Activated T-cell treated with anti-CD3 and anti-CD28 coated beads, Interleukin-2, amount 50 U/mL, for 24 hours (primary cell): ENCODE results near the gene ALLC.
"Not testable (repeated sequence)": the region's sequence is repeated elsewhere in the genome, so short reads cannot be mapped to it uniquely, and the experiment has no call there.

Experiments used
- DNase-seq: peaks from one replicate; pipeline ENCODE4 v3.0.0-alpha.2; 2020
- H3K27ac Mint-ChIP-seq: 2 replicates; pipeline ENCODE4 v1.8.0; 2020; ENCODE audit warnings: mild to moderate bottlenecking, mixed read lengths
- H3K27me3 Mint-ChIP-seq: 2 replicates; pipeline ENCODE4 v1.8.0; 2020; ENCODE audit warnings: mixed read lengths
- H3K36me3 Mint-ChIP-seq: 2 replicates; pipeline ENCODE4 v1.8.0; 2020; ENCODE audit warnings: low read depth, mixed read lengths
- H3K4me1 Mint-ChIP-seq: 2 replicates; pipeline ENCODE4 v1.8.0; 2020; ENCODE audit warnings: low read depth, mixed read lengths
- H3K4me3 Mint-ChIP-seq: 2 replicates; pipeline ENCODE4 v1.8.0; 2020; ENCODE audit warnings: mild to moderate bottlenecking, moderate library complexity, mixed read lengths
- H3K9me3 Mint-ChIP-seq: 2 replicates; pipeline ENCODE4 v1.8.0; 2020; ENCODE audit warnings: mixed read lengths

The ALLC gene

DNA sequence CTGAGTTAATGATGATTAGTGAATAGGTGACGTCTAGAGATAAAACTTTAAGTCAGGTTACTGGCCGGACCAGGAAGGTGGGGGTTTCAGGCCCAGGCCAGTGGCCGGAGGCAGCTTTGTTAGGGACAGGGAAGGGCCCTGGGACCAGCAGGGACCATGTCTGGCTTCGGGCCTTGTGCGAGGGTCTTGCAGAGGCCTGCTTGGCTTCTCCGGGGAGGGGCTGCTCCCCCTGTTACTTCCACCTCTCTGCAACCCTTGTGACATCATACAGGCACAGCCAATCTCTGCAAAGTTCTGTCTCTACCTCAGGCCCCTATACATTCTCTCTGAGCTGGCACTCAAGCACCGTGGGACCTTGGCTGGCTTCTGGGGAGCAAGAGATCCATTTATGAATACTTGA is at the start of gene ALLC:
Gene ALLC, plus strand, starts transcription at position 320 of the 400 bp plus-strand sequence. CDS start 12,958 bp downstream, outside the sequence.
- no peak for DNase-seq
- Mint-ChIP-seq H3K36me3 (no peaks in the 10 kb centered on the region), H3K4me1 (peaks cover 13% of the 10 kb centered on the region), H3K27ac (no peak within 1 kb of the TSS), H3K9me3 (no peaks in the 10 kb centered on the region), H3K4me3 (no peak within 1 kb of the TSS), H3K27me3 (no peaks in the 10 kb centered on the region)

DNA sequence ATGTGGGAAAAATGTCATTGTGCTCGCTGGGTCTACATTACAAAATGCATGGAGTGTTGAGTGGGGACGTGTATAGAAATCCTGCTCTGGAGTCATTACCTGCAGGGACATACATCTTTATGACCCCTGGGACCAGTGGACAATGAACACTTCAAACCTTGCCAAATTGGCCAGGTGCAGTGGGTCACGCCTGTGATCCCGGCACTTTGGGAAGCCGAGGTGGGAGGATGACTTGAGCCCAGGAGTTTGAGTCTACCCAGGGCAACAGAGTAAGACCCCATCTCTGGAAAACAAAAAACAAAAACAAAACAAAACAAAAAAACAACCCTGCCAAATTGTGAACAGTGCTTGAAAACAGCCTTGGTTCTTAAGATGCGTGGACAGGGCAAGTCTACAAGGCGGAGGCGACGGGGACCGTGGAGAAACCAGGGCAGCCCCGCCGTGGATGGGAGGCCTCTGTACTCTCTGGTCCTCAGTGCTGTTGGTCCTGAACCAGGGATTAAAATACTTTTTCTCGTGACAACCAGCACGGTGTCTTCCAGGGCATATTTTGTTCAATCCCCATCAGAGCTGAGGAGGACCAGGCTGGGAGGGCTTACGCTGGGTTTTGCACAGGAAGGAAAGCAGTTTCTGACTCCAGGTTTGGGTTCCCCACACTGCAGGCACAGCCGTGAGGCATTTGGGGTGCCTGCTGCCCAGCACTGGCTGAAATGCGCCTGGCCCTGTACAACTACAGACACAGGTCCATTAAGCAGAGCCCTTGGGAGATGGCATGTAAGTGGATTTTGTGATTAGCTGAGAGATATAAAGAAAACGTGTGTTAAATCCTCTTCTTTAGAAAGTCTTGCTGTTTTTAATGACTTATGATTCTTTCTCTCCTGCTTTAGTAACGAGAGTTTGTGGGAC is 49.4 kb upstream of the ALLC start:
- Mint-ChIP-seq H3K4me1 (peaks cover 11% of the 10 kb centered on the region), H3K27me3 (no peaks in the 10 kb centered on the region), H3K27ac (no peak overlapping the region), H3K4me3 (no peak overlapping the region), H3K9me3 (no peaks in the 10 kb centered on the region), H3K36me3 (no peaks in the 10 kb centered on the region)
- no peak for DNase-seq

DNA sequence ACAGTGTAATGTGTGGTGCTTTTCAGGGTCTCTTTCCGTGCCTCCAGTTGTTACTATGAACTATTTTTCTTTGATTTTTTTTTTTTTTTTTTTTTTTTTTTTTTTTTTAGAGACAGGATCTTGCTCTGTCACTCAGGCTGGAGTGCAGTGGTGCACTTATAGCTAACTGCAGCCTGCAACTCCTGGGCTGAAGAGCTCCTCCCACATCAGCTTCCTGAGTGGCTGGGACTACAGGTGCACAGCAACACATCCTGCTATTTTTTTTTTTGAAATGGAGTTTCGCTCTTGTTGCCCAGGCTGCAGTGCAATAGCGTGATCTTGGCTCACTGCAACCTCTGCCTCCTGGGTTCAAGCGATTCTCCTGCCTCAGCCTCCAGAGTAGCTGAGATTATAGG is 48.7 kb upstream of the ALLC start:
- not testable (repeated sequence) for H3K36me3 Mint-ChIP-seq, H3K4me3 Mint-ChIP-seq, H3K27me3 Mint-ChIP-seq, H3K9me3 Mint-ChIP-seq, DNase-seq, H3K27ac Mint-ChIP-seq
- H3K4me1 Mint-ChIP-seq, result peaks cover 11% of the 10 kb centered on the region

GRCh38 chr2:3610415-3610814 is 47.6 kb upstream of the ALLC start:
- no peak overlapping the region for H3K27ac Mint-ChIP-seq

GRCh38 chr2:3610881-3611505 is 47.0 kb upstream of the ALLC start:
- no peak overlapping the region for H3K27ac Mint-ChIP-seq

More at GRCh38 chr2:3610415-3610814, 47.6 kb upstream of the ALLC start:
- H3K27me3 Mint-ChIP-seq, result no peaks in the 10 kb centered on the region
- DNase-seq, result no peak
- no peaks in the 10 kb centered on the region for H3K36me3 Mint-ChIP-seq
- H3K4me1 Mint-ChIP-seq, result peaks cover 8% of the 10 kb centered on the region
- H3K9me3 Mint-ChIP-seq, result peaks cover 4% of the 10 kb centered on the region
- no peak overlapping the region for H3K4me3 Mint-ChIP-seq

GRCh38 chr2:3611589-3611988 is 46.4 kb upstream of the ALLC start:
- no peak overlapping the region for H3K27ac Mint-ChIP-seq
- H3K9me3 Mint-ChIP-seq, result peaks cover 4% of the 10 kb centered on the region
- H3K4me3 Mint-ChIP-seq, result no peak overlapping the region

More at GRCh38 chr2:3610881-3611505, 47.0 kb upstream of the ALLC start:
- no peak overlapping the region for H3K4me3 Mint-ChIP-seq
- peaks cover 4% of the 10 kb centered on the region for H3K9me3 Mint-ChIP-seq
- H3K4me1 Mint-ChIP-seq, result peaks cover 3% of the 10 kb centered on the region
- no peak for DNase-seq
- H3K36me3 Mint-ChIP-seq, result no peaks in the 10 kb centered on the region
- no peaks in the 10 kb centered on the region for H3K27me3 Mint-ChIP-seq

GRCh38 chr2:3612639-3613523 is 45.1 kb upstream of the ALLC start:
- Mint-ChIP-seq H3K4me1 (peaks cover 3% of the 10 kb centered on the region), H3K27me3 (no peaks in the 10 kb centered on the region), H3K27ac (no peak overlapping the region), H3K9me3 (peaks cover 7% of the 10 kb centered on the region), H3K4me3 (no peak overlapping the region), H3K36me3 (no peaks in the 10 kb centered on the region)
- DNase-seq, result peak; percentile 3

More at GRCh38 chr2:3611589-3611988, 46.4 kb upstream of the ALLC start:
- H3K36me3 Mint-ChIP-seq, result no peaks in the 10 kb centered on the region
- DNase-seq, result no peak
- H3K27me3 Mint-ChIP-seq, result no peaks in the 10 kb centered on the region
- H3K4me1 Mint-ChIP-seq, result peaks cover 3% of the 10 kb centered on the region

GRCh38 chr2:3613524-3613905 is 44.5 kb upstream of the ALLC start:
- H3K27me3 Mint-ChIP-seq, result no peaks in the 10 kb centered on the region
- peaks cover 7% of the 10 kb centered on the region for H3K9me3 Mint-ChIP-seq
- no peak for DNase-seq
- no peaks in the 10 kb centered on the region for H3K36me3 Mint-ChIP-seq
- H3K4me3 Mint-ChIP-seq, result no peak overlapping the region
- no peak overlapping the region for H3K27ac Mint-ChIP-seq
- peaks cover 3% of the 10 kb centered on the region for H3K4me1 Mint-ChIP-seq

DNA sequence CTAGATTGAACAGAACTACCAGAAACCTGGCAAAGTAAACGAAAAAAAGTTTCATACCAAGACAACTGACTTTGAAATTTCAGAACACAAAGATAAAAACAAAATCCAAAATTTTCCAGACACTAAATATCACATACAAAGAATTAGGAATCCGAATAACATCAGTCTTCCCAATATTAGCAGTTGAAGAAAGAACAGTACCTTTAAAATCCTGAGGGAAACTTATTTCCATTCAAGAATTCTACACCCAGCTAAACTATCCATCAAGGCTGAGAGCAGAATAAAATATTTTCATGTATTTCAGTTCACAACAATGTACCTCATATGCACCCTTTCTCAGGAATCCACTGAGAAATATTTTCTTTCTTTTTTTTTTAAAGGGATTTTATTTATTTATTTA is 43.3 kb upstream of the ALLC start:
- not testable (repeated sequence) for DNase-seq, H3K4me3 Mint-ChIP-seq, H3K4me1 Mint-ChIP-seq, H3K9me3 Mint-ChIP-seq, H3K27me3 Mint-ChIP-seq, H3K27ac Mint-ChIP-seq, H3K36me3 Mint-ChIP-seq

DNA sequence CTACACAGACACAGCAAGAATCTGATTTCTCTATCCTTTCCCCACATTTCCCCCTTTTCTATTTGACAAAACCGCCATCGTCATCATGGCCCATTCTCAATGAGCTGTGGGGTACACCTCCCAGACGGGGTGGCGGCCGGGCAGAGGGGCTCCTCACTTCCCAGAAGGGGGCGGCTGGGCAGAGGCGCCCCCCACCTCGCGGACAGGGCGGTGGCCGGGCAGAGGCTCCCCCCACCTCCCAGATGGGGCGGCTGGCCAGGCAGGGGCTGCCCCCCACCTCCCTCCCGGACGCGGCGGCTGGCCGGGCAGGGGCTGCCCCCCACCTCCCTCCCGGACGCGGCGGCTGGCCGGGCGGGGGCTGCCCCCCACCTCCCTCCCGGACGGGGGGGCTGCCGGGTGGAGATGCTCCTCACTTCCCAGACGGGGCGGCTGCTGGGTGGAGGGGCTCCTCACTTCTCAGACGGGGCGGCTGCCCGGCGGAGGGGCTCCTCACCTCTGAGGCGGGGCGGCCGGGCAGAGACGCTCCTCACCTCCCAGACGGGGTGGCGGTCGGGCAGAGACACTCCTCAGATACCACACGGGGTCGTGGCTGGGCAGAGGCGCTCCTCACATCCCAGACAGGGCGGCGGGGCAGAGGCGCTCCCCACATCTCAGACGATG is 42.3 kb upstream of the ALLC start:
- H3K4me3 Mint-ChIP-seq, H3K4me1 Mint-ChIP-seq, H3K27me3 Mint-ChIP-seq, H3K9me3 Mint-ChIP-seq, H3K36me3 Mint-ChIP-seq, H3K27ac Mint-ChIP-seq, DNase-seq: not testable (repeated sequence)

GRCh38 chr2:3616435-3617197 is 41.4 kb upstream of the ALLC start:
- not testable (repeated sequence) for H3K36me3 Mint-ChIP-seq, H3K27ac Mint-ChIP-seq, H3K4me3 Mint-ChIP-seq, DNase-seq, H3K4me1 Mint-ChIP-seq, H3K27me3 Mint-ChIP-seq, H3K9me3 Mint-ChIP-seq

GRCh38 chr2:3617198-3617890 is 40.7 kb upstream of the ALLC start:
- H3K36me3 Mint-ChIP-seq, result no peaks in the 10 kb centered on the region
- peaks cover 7% of the 10 kb centered on the region for H3K9me3 Mint-ChIP-seq
- no peak overlapping the region for H3K27ac Mint-ChIP-seq
- no peaks in the 10 kb centered on the region for H3K27me3 Mint-ChIP-seq
- no peak for DNase-seq
- no peak overlapping the region for H3K4me3 Mint-ChIP-seq
- H3K4me1 Mint-ChIP-seq, result no peaks in the 10 kb centered on the region

GRCh38 chr2:3618367-3618766 is 39.6 kb upstream of the ALLC start:
- no peaks in the 10 kb centered on the region for H3K4me1 Mint-ChIP-seq
- no peak overlapping the region for H3K27ac Mint-ChIP-seq
- no peak overlapping the region for H3K4me3 Mint-ChIP-seq
- H3K27me3 Mint-ChIP-seq, result no peaks in the 10 kb centered on the region
- no peak for DNase-seq
- peaks cover 7% of the 10 kb centered on the region for H3K9me3 Mint-ChIP-seq
- H3K36me3 Mint-ChIP-seq, result no peaks in the 10 kb centered on the region
